IMR-90 (cell line): ENCODE data around the gene SYMPK. TPM values are rescaled to one million over a fixed set of nuclear protein-coding genes. Genes with fewer than 3 reads are reported as not detected.

Experiments used
- ATAC-seq: fragments of 200-7000 bp; cut with Tn5 transposase; 2 replicates; pipeline ENCODE4 v1.9.1; 2020; ENCODE audit warnings: low read depth, mild to moderate bottlenecking, moderate library complexity
- BruUV-seq: library from RNA; stranded (reverse); fragments of 400-500 nt; replicated peaks from 2 replicates; lab custom pipeline; 2021; lab: Mats Ljungman, UMichigan
- CTCF ChIA-PET: fragments of 300-600 bp; formaldehyde crosslinking; extraction: SDS; loops from one replicate; lab custom pipeline; 2021; ENCODE audit warnings: antibody characterized with exemption; lab: Yijun Ruan, JAX
- POLR2A ChIA-PET: fragments of 300-600 bp; sonication (Branson Sonifier 250); formaldehyde crosslinking; loops from one replicate; lab custom pipeline; 2022; ENCODE audit warnings: antibody characterized with exemption; ENCODE audit not compliant: unreplicated experiment; lab: Charles Lee
- DNase-seq: peaks from one replicate; pipeline ENCODE4 v3.0.0; 2013
- H2AFZ ChIP-seq: replicated peaks from 2 replicates; pipeline ENCODE3; 2013; ENCODE audit warnings: low read length, mild to moderate bottlenecking; ENCODE audit not compliant: poor library complexity
- H2AK5ac ChIP-seq: 2 replicates; pipeline ENCODE4 v1.6.1; 2013; ENCODE audit warnings: low read depth, low read length, inconsistent platforms
- H2AK9ac ChIP-seq: replicated peaks from 2 replicates; pipeline ENCODE3; 2013; ENCODE audit warnings: mild to moderate bottlenecking, low read depth, low read length, moderate library complexity; ENCODE audit not compliant: poor library complexity
- H2BK120ac ChIP-seq: 2 replicates; pipeline ENCODE4 v1.6.1; 2013; ENCODE audit warnings: low read depth, low read length, inconsistent platforms
- H2BK15ac ChIP-seq: 3 replicates; pipeline ENCODE4 v1.6.1; 2013; ENCODE audit warnings: low read depth, low read length, inconsistent platforms
- H2BK20ac ChIP-seq: 2 replicates; pipeline ENCODE4 v1.6.1; 2013; ENCODE audit warnings: low read depth, mild to moderate bottlenecking, inconsistent platforms, low read length, moderate library complexity
- H2BK5ac ChIP-seq: 2 replicates; pipeline ENCODE4 v1.6.1; 2013; ENCODE audit warnings: mild to moderate bottlenecking, low read depth, low read length, inconsistent platforms; ENCODE audit not compliant: poor library complexity, severe bottlenecking
- H3K14ac ChIP-seq: replicated peaks from 2 replicates; pipeline ENCODE4 v1.6.1; 2013; ENCODE audit warnings: low read depth, low read length, inconsistent platforms
- H3K18ac ChIP-seq: 2 replicates; pipeline ENCODE4 v1.6.1; 2013; ENCODE audit warnings: low read depth, low read length, control low read depth
- H3K23ac ChIP-seq: 2 replicates; pipeline ENCODE4 v1.6.1; 2013; ENCODE audit warnings: low read depth, low read length, inconsistent platforms
- H3K27ac ChIP-seq: 2 replicates; pipeline ENCODE4 v1.5.1; 2013; ENCODE audit warnings: mild to moderate bottlenecking, control low read depth, low read length; ENCODE audit not compliant: insufficient read depth
- H3K27me3 ChIP-seq: 2 replicates; pipeline ENCODE4 v1.6.1; 2013; ENCODE audit warnings: low read length; ENCODE audit not compliant: control insufficient read depth, insufficient read depth
- H3K36me3 ChIP-seq: 2 replicates; pipeline ENCODE4 v1.6.1; 2013; ENCODE audit warnings: low read length, mixed read lengths; ENCODE audit not compliant: control insufficient read depth, insufficient read depth
- H3K4ac ChIP-seq: 2 replicates; pipeline ENCODE4 v1.6.1; 2013; ENCODE audit warnings: low read depth, low read length, inconsistent platforms
- H3K4me1 ChIP-seq: 2 replicates; pipeline ENCODE4 v1.6.1; 2013; ENCODE audit warnings: low read length, mixed read lengths; ENCODE audit not compliant: control insufficient read depth, insufficient read depth
- H3K4me2 ChIP-seq: 2 replicates; pipeline ENCODE4 v1.6.1; 2013; ENCODE audit warnings: low read depth, mild to moderate bottlenecking, control low read depth, low read length, moderate library complexity
- H3K4me3 ChIP-seq: 2 replicates; pipeline ENCODE4 v1.5.1; 2013; ENCODE audit warnings: low read depth, mild to moderate bottlenecking, control low read depth, low read length, moderate library complexity; ENCODE audit not compliant: insufficient read depth
- H3K56ac ChIP-seq: 2 replicates; pipeline ENCODE4 v1.6.1; 2013; ENCODE audit warnings: low read length, inconsistent platforms; ENCODE audit not compliant: insufficient read depth; ENCODE audit errors: extremely low read depth
- H3K79me1 ChIP-seq, 2 experiments: 2 replicates each; pipeline ENCODE4 v1.6.1; 2013; ENCODE audit warnings: low read length in 2 of 2, inconsistent platforms in 1 of 2, low read depth in 1 of 2
- H3K9ac ChIP-seq: 2 replicates; pipeline ENCODE4 v1.6.1; 2013; ENCODE audit warnings: low read depth, low read length, control low read depth
- H3K9me1 ChIP-seq: 2 replicates; pipeline ENCODE4 v1.6.1; 2013; ENCODE audit warnings: low read length, inconsistent platforms; ENCODE audit not compliant: insufficient read depth
- H3K9me3 ChIP-seq: 2 replicates; pipeline ENCODE4 v1.6.1; 2013; ENCODE audit warnings: low read length; ENCODE audit not compliant: control insufficient read depth, insufficient read depth
- H4K20me1 ChIP-seq: 2 replicates; pipeline ENCODE4 v1.6.1; 2013; ENCODE audit warnings: low read length, inconsistent platforms; ENCODE audit not compliant: insufficient read depth
- H4K5ac ChIP-seq: 2 replicates; pipeline ENCODE4 v1.6.1; 2013; ENCODE audit warnings: mild to moderate bottlenecking, low read depth, low read length, control low read depth
- H4K8ac ChIP-seq, 2 experiments: 2 replicates each; pipeline ENCODE4 v1.6.1; 2013; ENCODE audit warnings: low read depth in 2 of 2, low read length in 2 of 2, control low read depth in 1 of 2, inconsistent platforms in 1 of 2
- H4K91ac ChIP-seq: 2 replicates; pipeline ENCODE4 v1.6.1; 2013; ENCODE audit warnings: low read depth, low read length, inconsistent platforms; ENCODE audit not compliant: insufficient read depth
- CEBPB ChIP-seq: IDR thresholded peaks from 2 replicates; pipeline ENCODE4 v1.6.1; 2012; ENCODE audit warnings: low read depth, low read length, improper control_type of control experiment
- FOS ChIP-seq: fragments of 150-350 bp; IDR thresholded peaks from 2 replicates; pipeline ENCODE4 v1.6.1; 2016; ENCODE audit warnings: low read depth, low read length
- MAZ ChIP-seq: IDR thresholded peaks from 2 replicates; pipeline ENCODE4 v1.6.1; 2012; ENCODE audit warnings: low read depth, mild to moderate bottlenecking, low read length, improper control_type of control experiment, moderate library complexity, borderline replicate concordance
- POLR2A ChIP-seq: IDR thresholded peaks from 2 replicates; pipeline ENCODE4 v1.6.1; 2012; ENCODE audit warnings: mild to moderate bottlenecking, low read depth, low read length
- RAD21 ChIP-seq: IDR thresholded peaks from 2 replicates; pipeline ENCODE4 v1.6.1; 2012; ENCODE audit warnings: low read length, improper control_type of control experiment
- RCOR1 ChIP-seq: IDR thresholded peaks from 2 replicates; pipeline ENCODE4 v1.6.1; 2012; ENCODE audit warnings: mild to moderate bottlenecking, low read length, improper control_type of control experiment; ENCODE audit not compliant: insufficient replicate concordance
- RFX5 ChIP-seq: IDR thresholded peaks from 2 replicates; pipeline ENCODE4 v1.8.0; 2012; ENCODE audit warnings: low read depth, mild to moderate bottlenecking, low read length, moderate library complexity
- SMC3 ChIP-seq: fragments of 150-350 bp; IDR thresholded peaks from 2 replicates; pipeline ENCODE4 v1.6.1; 2016; ENCODE audit warnings: low read depth, mild to moderate bottlenecking, antibody characterized with exemption, low read length, moderate library complexity
- WGBS, 2 experiments: methylation state at CpG; one replicate each; pipeline versions ENCODE4 v1.1.5 to v1.1.7; 2013; ENCODE audit warnings: missing lambda C conversion rate in 2 of 2; ENCODE audit not compliant: insufficient read length in 1 of 2; ENCODE audit errors: extremely low coverage in 2 of 2; 5-methylcytosine and 5-hydroxymethylcytosine counted together
- dilution Hi-C: fragments of 300-500 bp; cut with HindIII; formaldehyde crosslinking; loops from one replicate; pipeline ENCODE4 v1.14.3; 2018; ENCODE audit warnings: low sequenced_read_pairs; ENCODE audit not compliant: unreplicated experiment
- in situ Hi-C: fragments of 300-500 bp; cut with MboI; formaldehyde crosslinking; loops from 3 replicates; pipeline ENCODE4 v1.14.3; 2019; ENCODE audit warnings: low sequenced_read_pairs, inconsistent platforms, mixed read lengths
- intact Hi-C: fragments of 100-400 bp; cut with micrococcal nuclease; formaldehyde crosslinking; loops from 2 replicates; pipeline ENCODE4 v1.10.0; 2022
- polyA plus RNA-seq, 3 experiments: library from polyadenylated mRNA; depleted of rRNA; stranded (reverse); fragments of >200 nt; gene quantifications; 2 replicates each; pipeline ENCODE4 v1.2.3, GENCODE V29; 2012; ENCODE audit warnings: low replicate concordance in 1 of 3
- total RNA-seq: library from RNA; depleted of rRNA; stranded (reverse); fragments of >200 nt; gene quantifications from 2 replicates; pipeline ENCODE4 v1.2.3, GENCODE V29; 2012
- TF ChIP-seq, protein P1 (sequence below): fragments of 150-350 bp; IDR thresholded peaks from 2 replicates; pipeline ENCODE4 v1.6.1; 2016; ENCODE audit warnings: low read depth, mild to moderate bottlenecking, low read length, moderate library complexity, borderline replicate concordance
- TF ChIP-seq, protein P2 (sequence below): fragments of 150-350 bp; IDR thresholded peaks from 2 replicates; pipeline ENCODE4 v1.6.1; 2017; ENCODE audit warnings: mild to moderate bottlenecking, antibody characterized with exemption, low read length, low read depth

SYMPK gene
- total and polyA plus RNA-seq, 2 of the 4 experiments (the other 2 are of a cell fraction) = 35.3 to 71.5 TPM

DNA sequence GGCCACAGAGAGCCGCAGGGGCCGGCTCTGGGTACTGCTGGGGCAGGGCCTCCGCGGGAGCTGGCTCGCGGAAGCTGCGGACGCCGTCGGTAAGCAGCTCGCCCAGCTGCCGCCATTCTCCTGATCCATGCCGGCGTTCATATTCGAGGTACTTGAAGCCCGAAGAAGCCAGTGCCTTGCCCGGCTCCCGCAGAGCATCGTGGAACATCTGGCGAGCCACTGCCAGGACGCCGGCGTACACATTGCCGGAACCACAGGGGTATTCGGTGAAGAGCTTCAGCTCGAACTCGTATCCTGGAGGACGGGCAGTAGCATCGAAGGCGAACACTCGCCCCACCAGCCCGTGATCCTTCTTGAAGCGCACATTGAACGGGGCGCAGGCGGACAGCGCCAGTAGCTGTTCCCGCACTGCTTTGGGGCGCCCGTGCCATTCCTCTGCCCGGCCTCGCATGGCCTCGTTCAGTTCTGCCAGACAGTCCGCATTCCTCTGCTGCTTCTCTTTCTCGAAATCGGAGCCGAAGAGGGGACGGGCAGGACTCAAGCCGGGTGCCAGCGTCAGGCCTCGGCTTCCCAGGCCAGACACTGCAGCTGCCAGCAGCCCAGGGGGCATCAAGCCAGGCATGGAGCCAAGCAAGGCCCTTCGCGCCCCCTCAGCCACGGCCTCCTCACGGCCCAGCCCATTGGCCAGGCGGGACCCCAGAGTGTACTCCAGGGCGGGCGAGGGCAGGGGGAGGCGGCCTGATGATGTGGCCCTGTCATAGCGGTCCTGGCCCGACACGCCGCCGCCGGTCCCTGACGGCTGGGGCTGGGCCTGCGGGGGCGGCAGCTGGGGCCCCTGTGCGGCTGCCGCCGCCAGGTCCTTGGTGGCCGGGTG, 22.0 kb upstream of the SYMPK start:
- H3K4me3 ChIP-seq = peak overlapping the region; percentile 74
- no peak overlapping the region for H2BK15ac ChIP-seq
- no peak overlapping the region; the same call in 1 of the 2 replicates for H3K9ac ChIP-seq
- no peaks in the 10 kb centered on the region for H3K27me3 ChIP-seq
- intact Hi-C loops = loop anchor here (5.0 kb wide), 1 partner anchor 112 kb away; the partner anchor contains the start of gene CCDC61
- no TSS peak for BruUV-seq
- ChIA-PET POLR2A (no interaction called here), CTCF (interaction anchor here (1.0 kb wide), 1 partner anchor 20 kb away, joined by 3 read pairs; no protein-coding TSS in a partner anchor)
- H3K79me1 ChIP-seq = peaks cover 8 to 30% of the 10 kb centered on the region in 2 experiments
- H3K36me3 ChIP-seq = peaks cover 7% of the 10 kb centered on the region; the same call in 1 of the 2 replicates
- H2AK9ac ChIP-seq = peak overlapping the region; percentile 93
- 58% methylated on average over 69 of the region's 72 CpGs; no CpG with 5 or more reads in 1 of the 2 experiments for WGBS, 2 experiments
- no peak overlapping the region for H2BK5ac ChIP-seq
- no peak overlapping the region for H2BK20ac ChIP-seq
- no peak overlapping the region for H3K23ac ChIP-seq
- no peak overlapping the region for H2BK120ac ChIP-seq
- H4K8ac ChIP-seq = no peak overlapping the region; a peak in 1 of 4 replicates
- DNase-seq (no peak), ATAC-seq (no peak)
- H3K9me1 ChIP-seq = peaks cover 6% of the 10 kb centered on the region; the same call in 1 of the 2 replicates
- H4K91ac ChIP-seq = no peak overlapping the region
- H3K4me2 ChIP-seq = peak overlapping the region; percentile 67
- in situ Hi-C loops = no loop called here
- dilution Hi-C loops = no loop called here
- TF ChIP-seq SMC3 = no peak
- no peak for TF ChIP-seq FOS
- TF ChIP-seq CEBPB = no peak
- TF ChIP-seq RCOR1 = no peak
- no peak for TF ChIP-seq RFX5
- no peak for TF ChIP-seq RAD21
- no peak for TF ChIP-seq MAZ
- TF ChIP-seq, protein P1, sequence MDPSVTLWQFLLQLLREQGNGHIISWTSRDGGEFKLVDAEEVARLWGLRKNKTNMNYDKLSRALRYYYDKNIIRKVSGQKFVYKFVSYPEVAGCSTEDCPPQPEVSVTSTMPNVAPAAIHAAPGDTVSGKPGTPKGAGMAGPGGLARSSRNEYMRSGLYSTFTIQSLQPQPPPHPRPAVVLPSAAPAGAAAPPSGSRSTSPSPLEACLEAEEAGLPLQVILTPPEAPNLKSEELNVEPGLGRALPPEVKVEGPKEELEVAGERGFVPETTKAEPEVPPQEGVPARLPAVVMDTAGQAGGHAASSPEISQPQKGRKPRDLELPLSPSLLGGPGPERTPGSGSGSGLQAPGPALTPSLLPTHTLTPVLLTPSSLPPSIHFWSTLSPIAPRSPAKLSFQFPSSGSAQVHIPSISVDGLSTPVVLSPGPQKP = no peak
- TF ChIP-seq POLR2A = no peak
- TF ChIP-seq, protein P2, sequence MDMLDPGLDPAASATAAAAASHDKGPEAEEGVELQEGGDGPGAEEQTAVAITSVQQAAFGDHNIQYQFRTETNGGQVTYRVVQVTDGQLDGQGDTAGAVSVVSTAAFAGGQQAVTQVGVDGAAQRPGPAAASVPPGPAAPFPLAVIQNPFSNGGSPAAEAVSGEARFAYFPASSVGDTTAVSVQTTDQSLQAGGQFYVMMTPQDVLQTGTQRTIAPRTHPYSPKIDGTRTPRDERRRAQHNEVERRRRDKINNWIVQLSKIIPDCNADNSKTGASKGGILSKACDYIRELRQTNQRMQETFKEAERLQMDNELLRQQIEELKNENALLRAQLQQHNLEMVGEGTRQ = no peak
- H3K14ac ChIP-seq = no peak overlapping the region
- no peak overlapping the region for H3K56ac ChIP-seq
- peak overlapping the region; percentile 24; the same call in 1 of the 2 replicates for H2AK5ac ChIP-seq
- peak overlapping the region; percentile 16; the same call in 1 of the 2 replicates for H3K27ac ChIP-seq
- no peak overlapping the region for H4K5ac ChIP-seq
- H3K9me3 ChIP-seq = no peaks in the 10 kb centered on the region
- H4K20me1 ChIP-seq = peaks cover 15% of the 10 kb centered on the region
- H2AFZ ChIP-seq = peak overlapping the region; percentile 95
- no peak overlapping the region for H3K18ac ChIP-seq
- H3K4ac ChIP-seq = no peak overlapping the region
- peaks cover 10% of the 10 kb centered on the region for H3K4me1 ChIP-seq
